Renal cortical epithelial cell (primary cell): Measurements from ENCODE around the gene ELL2. TPM values are rescaled to one million over a fixed set of nuclear protein-coding genes. Genes with fewer than 3 reads are reported as not detected.
"Not testable (repeated sequence)": the region's sequence is repeated elsewhere in the genome, so short reads cannot be mapped to it uniquely, and the experiment has no call there.

Experiments used
- DNase-seq: peaks from one replicate; pipeline ENCODE4 v3.0.0-alpha.2; 2011; ENCODE audit warnings: low read depth
- total RNA-seq: library from RNA; depleted of rRNA; stranded (reverse); fragments of >200 nt; gene quantifications from 2 replicates; pipeline ENCODE4 v1.2.3, GENCODE V29; 2014

ELL2 gene
- total RNA-seq, 1 donor from 2014 or later, result 31.1 TPM

DNA sequence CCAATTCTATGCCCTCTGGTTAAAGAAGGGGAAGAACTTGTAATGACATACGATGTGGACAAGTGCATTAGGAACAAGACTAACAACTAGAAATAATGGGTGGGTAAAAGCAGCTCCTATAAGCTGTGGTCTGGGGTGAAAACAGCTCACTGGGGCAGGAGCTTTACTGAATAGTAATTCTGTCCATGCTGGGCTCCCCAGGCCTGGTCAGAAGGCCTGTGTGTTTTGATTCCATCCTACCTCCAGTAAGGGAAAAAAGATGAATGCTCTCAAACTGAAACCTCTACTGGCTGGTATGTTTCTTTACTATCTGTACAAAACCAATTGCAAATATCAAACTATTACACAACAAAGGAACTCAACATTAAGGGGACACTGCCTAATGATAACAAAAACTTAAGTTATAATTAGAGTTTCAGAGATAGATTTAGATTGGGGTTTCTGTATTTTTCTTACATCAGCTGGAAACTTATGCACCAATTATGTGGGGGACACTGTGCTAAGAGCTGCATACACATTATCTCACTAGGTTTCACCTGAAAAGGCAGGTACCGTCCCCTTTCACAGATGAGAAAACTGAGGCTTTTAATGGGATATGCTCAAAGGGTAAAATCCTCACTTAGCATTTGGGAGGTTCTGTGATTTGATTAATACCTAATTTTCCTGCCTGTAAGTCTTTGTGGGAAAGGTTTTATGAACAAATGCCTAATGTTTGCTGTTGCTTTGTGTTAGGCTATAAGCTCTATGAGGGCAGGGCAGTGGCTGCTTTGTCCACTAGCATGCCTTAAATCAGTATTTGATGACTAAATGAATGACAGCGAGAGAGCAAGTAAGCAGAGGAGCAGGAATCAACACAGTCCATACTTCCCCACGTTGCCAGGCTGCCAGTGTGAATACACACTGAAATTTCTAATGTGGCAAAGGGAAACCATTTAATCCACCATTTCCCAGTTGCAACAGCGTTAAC is 53.6 kb downstream of the ELL2 start:
- DNase-seq, result no peak

DNA sequence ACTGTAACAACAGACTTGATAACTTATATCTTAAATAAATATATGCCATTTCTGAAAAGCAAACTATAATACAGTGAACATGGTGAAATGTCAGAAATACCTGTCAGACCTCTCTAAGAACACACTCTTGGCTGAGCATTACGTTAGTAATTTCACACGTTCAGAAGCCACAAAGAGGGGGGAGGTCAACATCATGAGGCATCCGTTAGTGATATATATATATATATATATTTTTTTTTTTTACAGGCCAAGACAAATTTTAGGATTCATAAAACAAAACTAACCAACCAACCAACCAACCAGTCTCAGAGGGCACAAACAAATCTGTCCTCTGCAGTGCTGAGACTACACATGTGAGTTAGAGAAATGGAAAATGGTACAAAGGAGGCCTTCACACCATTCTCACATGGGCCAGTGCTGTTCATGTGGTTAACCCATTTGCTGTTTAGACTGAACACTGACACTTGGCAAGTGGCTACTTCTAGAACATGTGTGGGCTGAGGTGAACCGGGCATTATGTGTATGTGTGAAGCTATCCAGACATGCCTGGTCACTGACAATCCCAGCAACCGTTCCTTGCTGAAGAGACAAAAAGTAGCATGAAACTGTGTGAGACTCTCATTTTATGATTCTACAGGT is 54.5 kb downstream of the ELL2 start:
- DNase-seq, result no peak

DNA sequence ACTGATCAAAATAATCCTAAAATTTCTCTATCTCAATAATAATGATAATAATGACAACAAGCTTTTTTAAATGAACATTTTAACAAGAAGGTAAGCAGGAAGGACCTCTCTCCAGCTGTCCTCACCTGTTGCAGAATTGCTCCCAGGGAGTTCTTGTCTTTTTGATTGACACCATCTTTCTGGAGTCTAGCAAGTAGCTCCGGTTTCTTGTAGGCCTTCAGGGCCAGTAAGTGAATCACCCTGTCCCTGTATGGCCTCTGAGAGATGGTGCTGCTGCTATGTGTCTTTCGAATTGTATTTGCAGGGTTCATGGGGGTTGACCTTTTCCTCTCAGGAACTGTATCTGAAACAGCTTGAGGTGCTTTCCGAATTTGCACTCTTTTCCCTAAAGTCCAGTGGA is 55.3 kb downstream of the ELL2 start:
- DNase-seq, result not testable (repeated sequence)

DNA sequence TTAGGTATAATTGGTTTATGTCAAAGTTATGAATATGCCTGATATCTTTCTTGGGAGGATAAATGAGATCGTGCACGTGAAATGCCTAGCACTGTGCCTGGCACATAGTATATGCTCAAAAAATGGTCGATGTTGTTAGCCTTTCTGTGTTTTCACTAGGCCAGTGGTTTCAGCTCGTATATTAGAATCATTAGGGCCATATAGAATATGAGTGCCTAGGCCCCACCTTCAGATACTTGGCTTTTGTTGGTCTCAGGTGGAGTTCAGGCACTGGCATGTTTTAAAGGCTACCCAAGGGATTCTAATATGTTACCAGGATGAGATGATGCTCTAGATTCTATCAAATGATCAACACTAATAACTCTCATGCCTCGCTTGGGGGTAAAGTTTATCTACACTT is 56.8 kb downstream of the ELL2 start:
- no peak for DNase-seq

DNA sequence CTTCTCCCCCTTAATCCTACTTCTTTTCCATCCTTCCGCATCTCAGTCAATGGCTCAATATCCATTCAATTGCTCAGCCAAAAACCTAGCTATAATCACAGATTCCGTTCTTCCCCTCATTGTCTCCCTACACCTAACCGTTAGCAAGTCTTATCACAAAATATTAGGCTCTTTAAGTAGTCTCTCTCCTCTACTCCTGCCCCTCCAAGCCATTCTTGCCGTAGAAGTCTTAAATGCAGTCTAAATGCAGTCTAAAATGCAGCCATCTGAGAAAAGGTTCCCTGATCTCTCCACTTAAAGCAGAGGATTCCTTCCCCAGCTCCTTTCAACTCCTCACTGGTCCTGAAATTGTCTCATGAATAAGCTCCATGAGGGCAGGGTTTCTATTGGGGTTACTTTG is 57.8 kb downstream of the ELL2 start:
- DNase-seq, result no peak

DNA sequence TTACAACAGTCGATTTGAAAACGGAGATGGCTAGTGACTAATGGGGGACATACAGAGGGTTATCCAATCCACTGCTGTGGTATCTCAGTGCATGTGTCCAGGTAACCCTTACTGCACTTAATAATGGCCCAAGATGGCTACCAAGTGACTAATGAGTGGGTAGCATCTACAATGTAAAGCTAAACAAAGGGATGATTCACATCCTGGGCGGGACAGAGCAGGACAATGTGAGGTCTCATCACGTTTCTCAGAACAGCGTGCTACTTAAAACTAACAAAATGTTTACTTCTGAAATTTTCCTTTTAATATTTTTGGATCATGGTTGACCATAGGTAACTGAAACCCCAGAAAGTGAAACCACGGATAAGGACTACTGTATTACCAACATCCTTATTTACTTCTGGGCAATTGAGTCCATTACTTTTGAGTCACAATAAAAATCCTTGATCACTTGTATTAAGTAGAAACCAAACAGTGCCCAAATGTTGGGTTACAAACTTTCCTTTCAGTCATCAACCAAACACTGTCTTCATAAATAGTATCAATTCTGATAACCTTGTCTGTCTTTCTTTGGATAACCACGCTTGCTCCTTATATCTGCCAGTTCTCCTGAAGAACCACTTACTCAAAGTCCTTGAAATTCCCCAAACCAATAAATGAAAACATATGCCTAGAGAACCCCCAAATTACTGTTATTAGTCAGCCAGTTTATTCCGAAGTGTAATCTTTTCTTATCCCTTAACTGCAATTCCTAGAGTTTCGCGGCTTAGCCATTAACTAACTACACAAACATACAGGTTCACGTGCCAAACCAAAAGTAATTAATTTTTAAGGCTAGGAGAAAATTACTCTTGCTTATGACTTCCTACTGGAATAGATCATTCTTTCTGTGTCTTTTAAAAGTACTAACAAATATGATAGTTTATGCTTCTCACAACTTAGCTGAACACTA is 59.7 kb downstream of the ELL2 start:
- DNase-seq, result peak; percentile 55

DNA sequence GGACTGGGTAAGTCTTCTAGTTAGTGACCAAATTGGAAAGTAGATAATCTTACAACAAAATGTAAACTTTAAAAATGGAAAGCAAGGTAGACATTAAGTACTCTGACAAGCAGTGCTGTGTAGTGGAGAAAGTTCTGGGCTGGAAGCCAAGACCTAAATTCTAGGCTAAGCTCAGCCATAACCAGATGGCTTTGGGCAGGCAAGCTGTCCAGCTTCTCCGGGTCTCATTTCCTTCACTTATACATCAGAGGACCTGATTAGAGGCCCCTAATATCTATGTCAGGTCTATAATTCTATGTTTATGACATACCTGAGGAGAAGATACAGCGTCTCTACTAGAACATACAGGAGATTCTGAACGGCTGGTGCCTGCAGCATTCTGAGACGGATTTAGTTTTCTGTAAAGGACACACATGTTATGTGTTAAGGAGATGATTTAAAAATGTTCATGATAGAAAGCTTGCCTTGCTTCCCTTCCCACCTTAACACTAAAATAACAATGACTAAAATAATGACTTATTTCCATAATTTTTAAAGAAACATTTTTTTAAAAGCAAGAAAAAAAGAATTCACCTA is 61.2 kb downstream of the ELL2 start:
- DNase-seq, result peak; percentile 33

DNA sequence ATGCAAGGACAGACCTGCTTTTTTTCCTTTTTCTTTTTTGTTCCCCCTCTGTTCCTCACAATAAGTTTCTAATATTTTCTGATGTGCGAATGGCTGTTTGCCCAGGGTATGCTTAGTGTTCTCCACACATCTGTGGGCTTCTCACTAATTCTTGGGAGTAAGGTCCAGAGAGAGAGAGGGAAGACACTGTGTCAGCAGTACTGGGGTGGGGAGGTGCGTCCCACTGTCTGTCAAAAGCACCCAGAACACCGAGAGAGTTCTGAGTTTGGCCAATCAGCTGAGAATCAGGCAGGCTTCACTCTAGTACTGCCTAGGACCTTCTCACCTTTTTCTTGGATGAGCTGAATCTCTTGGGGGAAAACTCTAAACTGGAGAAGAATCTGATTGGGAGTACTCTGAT is 61.8 kb downstream of the ELL2 start:
- DNase-seq, result no peak

DNA sequence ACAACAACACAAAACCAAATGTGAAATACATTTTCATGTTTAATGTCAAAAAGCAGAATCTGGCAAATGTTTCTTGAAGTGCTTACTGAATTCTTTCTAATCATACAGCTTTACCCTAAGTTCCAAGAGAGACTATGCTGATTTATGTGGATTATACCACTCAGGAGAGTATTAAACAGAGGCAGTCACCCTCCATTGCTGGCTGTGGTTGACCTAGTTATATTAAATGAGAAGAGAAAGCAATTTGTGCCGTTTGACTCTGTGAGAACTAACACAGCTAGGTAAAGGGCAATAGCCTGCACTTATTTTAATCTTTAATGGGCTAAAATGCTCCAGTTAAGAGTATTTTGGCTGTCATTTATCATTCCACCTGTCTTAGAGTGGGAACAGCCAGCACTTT is 62.6 kb downstream of the ELL2 start:
- DNase-seq, result no peak

DNA sequence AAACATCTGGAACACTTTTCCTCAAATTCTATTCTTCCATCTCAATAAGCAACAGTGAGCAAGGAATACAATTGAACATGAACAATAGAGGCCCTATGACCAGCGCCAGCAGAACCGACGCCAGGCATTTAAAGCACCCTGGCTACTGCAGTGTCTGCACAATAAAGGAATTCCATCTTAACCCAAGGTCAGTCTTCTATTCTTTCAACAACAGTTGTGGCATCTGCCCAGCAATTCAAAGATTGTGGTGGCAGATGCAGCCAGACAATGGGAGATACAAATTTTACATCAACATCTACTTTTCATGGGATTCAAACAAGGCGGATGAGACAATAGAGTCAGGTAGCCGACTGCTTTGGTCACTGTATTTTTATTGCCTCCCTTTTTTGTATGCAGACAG is 65.9 kb downstream of the ELL2 start:
- DNase-seq, result no peak

DNA sequence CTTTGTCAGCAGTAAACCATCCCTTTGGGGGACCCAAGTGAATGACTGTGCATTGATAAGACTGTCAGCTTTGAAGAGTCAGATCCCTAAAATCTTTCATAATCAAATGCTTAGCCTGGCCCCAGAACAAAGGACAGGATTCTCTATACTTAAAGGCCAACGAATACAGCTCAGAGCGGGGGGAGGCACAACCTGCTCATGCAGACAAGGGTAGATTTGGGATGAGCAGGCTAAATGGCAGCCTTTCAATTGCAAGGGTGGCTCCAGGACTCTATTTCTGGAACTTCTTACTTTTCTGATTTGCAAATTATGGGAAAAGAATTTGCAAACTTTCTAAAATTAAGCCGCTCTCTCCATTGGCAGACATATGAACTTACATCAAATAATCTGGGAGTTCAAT is 66.4 kb downstream of the ELL2 start:
- no peak for DNase-seq

DNA sequence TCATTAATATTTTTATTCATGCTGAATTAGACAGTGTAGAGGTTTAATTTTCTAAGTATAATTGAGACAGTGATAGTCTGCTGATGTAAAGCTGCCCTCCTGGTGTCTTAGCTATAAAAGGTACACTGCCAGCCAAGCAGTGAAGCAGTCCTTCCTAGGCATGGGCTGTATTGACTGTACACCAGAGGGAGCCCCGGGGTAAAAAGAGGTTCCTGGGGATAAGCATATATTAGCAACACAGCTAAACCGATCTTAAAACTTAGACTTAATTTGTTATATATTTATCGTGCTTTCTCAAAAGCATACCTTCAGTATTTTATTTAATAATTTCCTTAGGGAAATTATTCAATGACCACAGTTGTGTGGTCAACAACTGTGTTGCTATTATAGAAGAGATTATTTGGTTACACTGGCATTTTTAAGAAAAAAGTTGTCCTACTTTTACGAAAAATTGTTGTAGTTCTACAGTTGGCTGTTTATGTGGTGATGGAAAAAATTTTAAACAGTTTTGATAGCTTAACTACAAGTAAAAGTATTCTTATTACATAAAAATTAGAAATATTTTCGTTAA is 68.8 kb downstream of the ELL2 start:
- peak; percentile 42 for DNase-seq

DNA sequence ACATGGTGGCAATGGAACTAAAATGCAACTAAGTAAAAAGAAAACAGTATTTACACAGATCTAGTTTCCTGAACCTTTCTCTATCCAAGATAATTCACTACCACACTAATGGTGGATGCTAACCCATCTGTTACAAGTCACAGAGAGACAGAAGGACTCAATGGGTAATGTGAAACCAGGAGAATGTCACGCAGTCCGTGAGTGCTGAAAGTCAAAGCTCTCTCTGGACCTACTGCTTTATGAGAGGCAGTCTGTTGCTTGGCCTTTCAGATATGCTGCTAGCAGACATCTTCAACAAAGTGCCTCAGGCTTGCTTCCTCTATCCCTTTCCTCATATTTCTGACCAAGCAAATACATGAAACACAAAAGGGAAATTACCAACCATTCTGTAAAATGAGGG is 70.2 kb downstream of the ELL2 start:
- no peak for DNase-seq

DNA sequence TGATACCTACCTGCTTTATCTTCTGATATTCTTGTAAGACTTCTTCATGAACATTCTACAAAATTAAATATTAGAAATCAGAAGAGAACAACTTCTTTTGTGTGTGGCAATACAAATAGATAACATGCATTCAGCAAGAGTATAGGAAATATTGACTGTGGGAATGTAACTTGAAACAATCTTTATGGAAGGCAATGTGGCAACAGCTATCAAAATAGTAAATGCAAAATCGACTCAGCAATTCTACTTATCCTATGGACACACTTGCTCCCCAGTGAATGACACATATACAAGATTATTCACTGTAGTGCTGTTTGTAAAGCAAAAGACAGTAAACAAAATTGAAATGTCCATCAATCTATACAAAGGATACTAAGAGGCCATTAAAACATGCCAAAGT is 72.6 kb downstream of the ELL2 start:
- no peak for DNase-seq

DNA sequence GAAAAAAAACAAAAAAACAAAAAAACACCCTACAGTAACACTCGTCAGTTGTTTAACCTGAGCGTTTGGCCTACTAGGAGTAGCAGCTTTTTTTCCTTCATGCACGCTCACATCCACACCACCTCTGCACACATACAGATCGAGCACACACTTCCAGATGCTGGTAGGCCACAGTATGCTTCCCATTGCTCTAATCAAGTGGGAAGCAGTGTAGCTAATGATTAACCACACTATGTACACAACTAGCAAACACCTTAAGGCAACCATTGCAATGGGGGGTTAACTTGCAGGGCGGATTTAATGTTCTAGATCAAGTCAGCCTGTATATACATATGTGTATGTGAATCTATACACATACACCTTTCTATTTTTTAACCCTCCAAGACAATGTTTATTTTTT is 73.7 kb downstream of the ELL2 start:
- DNase-seq, result peak; percentile 60

DNA sequence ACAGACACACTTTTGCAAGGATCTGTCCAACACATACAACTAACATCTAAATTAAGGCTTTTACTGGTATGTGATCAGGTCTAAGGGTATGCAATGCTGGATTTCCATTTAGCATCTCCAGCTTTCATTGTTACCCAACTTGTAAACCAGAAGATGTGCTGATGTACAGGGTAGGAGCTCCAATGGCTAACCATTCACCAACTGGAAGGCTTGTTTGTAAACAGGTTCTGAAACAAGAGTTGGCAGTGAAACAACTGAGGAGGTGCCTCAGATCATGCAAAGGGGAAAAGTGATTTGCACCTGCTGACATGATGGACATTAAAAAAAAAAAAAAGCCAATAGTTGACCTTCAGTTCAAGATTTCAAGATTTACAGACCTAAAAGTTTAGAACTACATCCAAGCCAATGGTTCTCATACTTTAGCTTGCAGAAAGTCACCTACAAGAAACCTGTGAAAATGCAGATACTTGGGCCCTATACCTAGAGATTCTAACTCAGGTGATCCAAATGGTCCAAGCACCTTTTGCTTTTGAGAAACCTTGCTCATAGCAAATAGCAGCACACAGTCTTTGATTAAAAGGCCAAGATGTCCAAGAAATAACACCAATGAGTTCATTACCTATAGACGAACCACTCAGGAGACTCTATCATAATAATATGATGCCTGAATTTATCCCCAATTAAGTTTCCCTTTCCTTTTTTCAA is 75.2 kb downstream of the ELL2 start:
- no peak for DNase-seq

DNA sequence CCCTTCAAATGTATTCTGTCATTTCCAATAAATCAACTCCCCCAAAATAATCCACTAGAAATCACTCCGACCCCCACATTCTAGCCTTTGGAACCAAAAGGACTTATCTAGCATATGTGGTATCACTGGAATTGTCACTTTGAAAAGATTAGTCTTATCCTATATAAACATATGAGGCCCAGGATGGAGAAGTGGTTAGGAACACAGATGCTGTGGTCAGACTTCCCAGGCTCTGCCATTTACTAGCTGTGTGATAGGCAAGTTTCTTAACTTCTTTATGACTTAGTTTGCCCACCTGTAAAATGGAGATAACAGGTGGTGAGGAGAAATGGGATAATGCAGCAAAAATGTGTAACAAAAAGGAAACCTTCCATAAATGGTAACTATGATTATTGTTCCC is 77.1 kb downstream of the ELL2 start:
- no peak for DNase-seq

DNA sequence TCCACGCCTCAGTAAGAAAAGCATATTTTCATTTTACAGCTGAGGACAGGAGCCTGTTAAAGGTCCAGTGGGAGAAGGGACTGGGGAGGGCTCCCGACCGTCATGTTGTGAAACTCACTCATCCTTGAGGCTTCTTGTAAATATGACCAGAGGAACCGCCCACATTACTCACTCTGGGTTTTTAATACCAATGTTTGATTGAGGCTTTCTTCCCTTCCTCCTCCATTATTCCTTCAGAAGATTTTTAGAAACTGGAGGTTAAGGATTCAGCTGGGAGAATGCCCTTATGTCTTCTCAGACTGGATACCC is 77.7 kb downstream of the ELL2 start:
- DNase-seq, result peak; percentile 61

DNA sequence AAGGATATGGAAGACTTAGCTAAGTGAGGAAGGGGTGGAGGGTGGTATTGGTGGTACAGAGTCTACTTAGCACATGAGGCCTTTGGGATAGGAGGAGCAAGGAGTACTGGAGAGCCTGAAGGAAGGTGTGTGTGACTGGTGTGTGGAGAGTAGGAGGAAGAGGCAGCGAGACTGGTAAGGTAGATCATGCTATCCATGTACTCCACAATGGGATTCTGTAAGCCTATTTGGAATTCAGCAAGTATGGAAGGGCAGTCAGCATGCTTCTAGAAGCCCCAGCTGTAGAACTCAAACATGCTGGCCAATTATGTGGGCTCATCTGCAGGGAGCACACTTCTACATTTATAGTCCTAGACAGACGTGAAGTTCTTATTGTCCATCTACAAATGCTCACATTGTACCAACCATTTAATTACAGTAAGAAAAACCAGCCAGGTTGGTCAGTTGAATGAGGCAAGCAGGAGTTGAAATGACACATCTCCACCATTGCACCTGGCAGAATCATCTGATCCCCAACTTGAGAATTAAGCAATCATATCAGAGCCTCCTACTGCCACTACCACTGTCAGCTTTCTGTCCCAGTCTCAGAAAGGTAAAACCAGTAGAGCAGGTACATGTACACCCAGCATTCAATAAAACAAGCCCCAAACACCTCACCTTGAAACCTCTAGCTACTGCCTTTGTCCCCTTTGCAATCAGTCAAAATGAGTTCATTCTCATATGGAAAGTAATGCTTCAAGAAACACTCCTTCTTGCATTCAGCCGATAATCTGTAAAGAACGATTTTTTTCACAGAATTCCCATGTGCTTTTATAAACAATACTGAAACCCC is 78.2 kb downstream of the ELL2 start:
- no peak for DNase-seq

DNA sequence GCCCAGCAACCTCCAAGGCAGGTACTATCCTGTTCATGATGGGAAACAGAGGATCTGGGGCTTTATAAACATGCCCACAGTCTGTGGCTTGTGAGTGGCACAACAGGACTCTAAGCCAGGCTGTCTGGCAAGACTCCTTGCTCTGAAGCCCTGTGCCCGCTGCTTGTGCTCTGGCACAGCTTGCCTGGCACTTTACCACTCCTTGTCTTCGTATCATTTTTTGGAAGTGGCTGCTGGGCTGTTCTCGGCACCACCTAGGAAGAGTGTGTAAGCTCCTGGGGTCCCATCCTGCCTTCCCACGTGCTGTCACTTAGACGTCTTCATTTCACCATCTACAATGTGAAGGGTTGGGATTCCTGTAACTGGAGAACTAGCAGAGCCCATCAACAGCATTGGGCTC is 79.8 kb downstream of the ELL2 start:
- no peak for DNase-seq
